CD4-positive, alpha-beta T cell treated with Interleukin-17A for 4 hours (primary cell): Measurements from ENCODE around the gene FIBCD1.
"Not testable (repeated sequence)": the region's sequence is repeated elsewhere in the genome, so short reads cannot be mapped to it uniquely, and the experiment has no call there.

ENCODE experiments used
- DNase-seq: peaks from one replicate; pipeline ENCODE4 v3.0.0-alpha.2; 2020; ENCODE audit warnings: mixed read lengths

FIBCD1 gene

GRCh38 chr9:130972957-130973685 is 34.1 kb upstream of the FIBCD1 start:
- no peak for DNase-seq

- no peak for DNase-seq
Measured at GRCh38 chr9:130972277-130972956, 33.4 kb upstream of the FIBCD1 start.

DNA sequence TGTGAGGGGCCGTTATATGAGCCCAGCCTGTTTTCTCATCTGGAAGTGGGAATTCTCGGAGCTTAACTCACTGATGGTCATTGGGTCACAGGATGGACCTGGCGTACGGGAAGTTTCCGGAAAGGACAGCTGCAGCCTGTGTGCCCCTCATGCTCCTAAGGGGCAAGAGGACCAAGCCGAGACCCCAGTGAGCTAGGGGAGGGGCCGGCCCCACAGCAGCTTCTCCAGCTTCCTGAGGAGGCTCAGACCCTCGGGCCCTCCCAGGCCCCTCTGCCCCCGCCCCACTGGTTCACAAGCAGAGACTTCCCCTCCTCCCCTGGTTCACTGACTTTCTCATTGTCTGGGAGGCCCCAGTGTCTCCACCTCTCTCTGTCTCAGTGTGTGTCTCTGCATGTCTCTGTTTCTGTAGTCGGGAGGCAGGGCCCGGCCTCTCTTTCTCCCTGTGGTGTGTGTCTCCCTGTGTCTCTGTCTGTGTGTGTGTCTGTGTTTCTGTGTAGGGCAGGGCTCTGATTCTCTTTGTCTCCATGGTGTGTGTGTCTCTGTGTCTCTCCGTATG is 32.3 kb upstream of the FIBCD1 start:
- no peak for DNase-seq

- no peak for DNase-seq
Measured at GRCh38 chr9:130970855-130971254, 31.8 kb upstream of the FIBCD1 start.

GRCh38 chr9:130970052-130970451 is 31.0 kb upstream of the FIBCD1 start:
- no peak for DNase-seq

DNA sequence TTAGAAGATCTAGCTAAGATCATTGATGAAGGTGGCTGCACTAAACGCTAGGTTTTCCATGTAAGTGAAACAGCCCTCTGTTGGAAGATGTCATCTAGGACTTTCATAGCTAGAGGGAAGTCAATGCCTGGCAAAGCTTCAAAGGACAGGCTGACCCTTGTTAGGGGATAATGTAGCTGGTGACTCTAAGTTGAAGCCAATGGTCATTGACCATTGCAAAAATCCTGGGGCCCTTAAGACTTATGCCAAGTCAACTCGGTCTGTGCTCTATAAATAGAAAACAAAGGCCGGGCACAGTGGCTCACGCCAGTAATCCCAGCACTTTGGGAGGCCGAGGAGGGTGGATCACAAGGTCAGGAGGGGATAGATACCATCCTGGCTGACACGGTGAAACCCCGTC is 26.6 kb upstream of the FIBCD1 start:
- DNase-seq, result no peak

DNA sequence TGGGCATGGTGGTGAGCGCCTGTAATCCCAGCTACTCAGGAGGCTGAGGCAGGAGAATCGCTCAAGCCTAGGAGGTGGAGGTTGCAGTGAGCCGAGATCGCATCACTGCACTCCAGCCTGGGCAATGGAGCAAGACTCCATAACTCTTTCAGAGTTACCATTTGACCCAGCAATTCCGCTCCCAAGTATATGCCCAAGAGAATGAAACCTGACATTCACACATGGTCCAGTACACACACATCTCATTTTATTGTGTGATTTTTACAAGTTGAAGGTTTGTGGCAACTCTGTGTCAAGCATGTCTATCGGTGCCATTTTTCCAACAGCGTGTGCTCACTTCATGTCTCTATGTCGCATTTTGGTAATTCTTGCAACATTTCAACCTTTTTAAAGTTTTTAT is 24.9 kb upstream of the FIBCD1 start:
- DNase-seq, result no peak

- no peak for DNase-seq
Measured at GRCh38 chr9:130963337-130963908, 24.4 kb upstream of the FIBCD1 start.

- no peak for DNase-seq
Measured at GRCh38 chr9:130962418-130963316, 23.6 kb upstream of the FIBCD1 start.

DNA sequence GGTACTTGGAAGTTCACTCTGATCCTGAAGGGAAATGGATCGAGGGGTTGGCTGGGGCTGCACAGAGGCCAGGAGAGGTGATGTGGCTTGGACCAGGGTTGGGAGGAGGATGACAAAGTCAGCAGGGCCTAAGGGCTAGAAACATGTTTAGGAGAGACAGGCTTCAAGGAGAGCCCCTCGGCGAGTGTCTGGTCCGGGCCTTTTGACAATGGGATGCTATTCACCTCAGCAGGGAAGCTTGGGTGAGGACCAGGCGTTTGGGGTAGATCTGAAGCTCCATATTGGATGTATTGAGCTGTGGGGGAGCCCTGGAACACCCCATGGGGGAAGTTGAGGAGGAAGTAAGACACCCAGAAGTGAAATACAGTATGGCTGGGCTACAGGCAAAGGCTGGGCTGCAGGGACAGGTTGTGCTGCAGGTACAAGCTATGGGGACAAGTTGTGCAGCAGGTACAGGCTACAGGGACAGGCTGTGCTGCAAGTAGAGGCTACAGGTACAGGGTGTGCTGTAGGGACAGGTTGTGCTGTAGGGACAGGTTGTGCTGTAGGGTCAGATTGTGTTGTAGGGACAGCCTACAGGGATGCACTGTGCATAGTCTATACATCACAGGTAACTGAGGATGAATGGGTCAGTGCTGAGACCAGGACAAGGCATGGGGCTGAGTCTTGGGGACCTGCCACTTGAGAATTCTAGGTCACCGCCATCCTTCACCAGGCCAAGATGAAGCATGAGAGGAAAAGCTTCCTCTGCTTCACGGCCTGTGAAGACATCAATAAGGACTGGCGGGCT is 22.7 kb upstream of the FIBCD1 start:
- no peak for DNase-seq

DNA sequence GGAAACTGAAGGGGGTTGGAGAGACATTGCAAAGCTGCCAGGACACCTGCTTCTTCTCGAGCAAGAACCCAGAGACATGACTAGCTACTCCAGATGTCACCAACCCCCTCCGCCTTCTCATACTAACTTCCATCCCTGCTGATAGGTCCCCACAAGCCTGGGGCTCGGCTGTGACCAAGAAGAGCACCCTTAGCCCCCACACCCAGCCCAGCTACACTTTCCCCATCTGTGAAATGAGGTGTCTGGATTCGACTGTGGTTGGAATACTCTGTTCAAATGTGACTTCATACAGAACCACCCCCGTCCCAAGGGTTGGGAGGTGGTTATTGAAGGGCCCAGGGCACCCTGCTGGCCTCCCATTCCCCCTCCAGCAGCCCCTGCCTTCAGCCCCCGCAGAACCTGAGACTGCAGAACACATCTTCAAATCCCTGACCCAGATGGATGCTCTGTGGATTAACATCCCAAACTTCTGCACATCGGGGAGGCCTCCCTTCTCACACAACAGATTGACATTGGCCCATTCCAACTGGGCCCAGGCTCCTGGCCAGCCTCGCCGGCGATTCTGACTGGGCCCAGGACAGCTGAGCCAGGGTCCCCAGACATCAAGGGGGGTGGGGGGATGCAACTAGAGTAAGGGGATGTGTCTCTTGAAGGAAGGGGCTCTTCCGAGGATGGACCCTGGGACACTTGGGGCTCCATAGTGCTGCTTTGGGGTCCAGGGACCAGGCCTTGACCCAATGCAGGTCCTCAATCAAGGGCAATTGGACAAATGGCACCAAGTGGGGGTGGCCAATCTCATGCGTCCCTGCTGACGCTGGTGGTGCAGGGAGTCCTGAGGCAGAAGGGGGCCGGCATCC is 21.7 kb upstream of the FIBCD1 start:
- no peak for DNase-seq

GRCh38 chr9:130959809-130960334 is 20.8 kb upstream of the FIBCD1 start:
- DNase-seq, result no peak

- not testable (repeated sequence) for DNase-seq
Measured at GRCh38 chr9:130958564-130958963, 19.5 kb upstream of the FIBCD1 start.

DNA sequence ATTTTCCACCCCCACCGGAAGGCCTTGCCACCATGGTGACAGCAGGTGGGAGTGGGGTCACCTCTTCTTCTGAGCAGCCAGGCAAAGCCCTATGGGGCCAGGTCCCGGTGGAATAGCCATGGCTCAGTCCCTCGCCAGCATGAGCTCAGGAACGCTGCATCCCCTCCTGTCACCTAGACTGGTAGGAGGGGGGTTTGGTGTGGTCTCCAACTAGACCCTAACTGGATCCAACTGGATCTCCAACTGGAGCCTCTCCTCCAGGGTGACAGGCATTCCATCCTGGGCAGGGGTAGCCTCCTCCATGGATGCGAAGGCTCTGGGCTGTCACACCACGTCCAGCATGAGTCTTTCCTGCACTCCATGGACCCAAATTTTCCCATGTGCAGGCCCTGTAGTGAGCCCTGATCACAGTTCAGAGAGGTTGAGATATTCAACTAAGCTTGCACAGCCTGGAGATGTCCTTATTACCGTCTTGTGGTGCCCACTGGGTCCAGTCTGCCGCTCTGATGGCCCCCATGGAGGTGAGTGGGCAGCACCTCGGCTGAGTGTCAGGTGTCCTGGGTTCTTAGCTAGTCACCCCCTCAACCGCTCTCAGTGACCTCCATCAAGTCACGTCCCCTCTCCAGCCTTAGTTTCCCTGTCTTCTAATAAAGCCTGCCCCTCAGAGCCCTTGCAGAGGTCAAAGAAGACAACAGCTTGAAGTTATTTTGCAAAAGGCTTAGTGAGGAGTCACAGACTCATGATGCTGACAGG is 18.6 kb upstream of the FIBCD1 start:
- no peak for DNase-seq

- DNase-seq, result no peak
Measured at GRCh38 chr9:130956636-130957450, 17.8 kb upstream of the FIBCD1 start.

GRCh38 chr9:130955947-130956621 is 17.0 kb upstream of the FIBCD1 start:
- no peak for DNase-seq

GRCh38 chr9:130954925-130955324 is 15.9 kb upstream of the FIBCD1 start:
- DNase-seq, result not testable (repeated sequence)

GRCh38 chr9:130954317-130954716 is 15.3 kb upstream of the FIBCD1 start:
- no peak for DNase-seq
